ENCODE measurements around the gene BCO1. TPM values are rescaled to one million over a fixed set of nuclear protein-coding genes. Genes with fewer than 3 reads are reported as not detected.

BCO1 gene
- total and polyA plus RNA-seq, 4 donors, result 0.11 to 0.50 (median 0.29) TPM

DNA sequence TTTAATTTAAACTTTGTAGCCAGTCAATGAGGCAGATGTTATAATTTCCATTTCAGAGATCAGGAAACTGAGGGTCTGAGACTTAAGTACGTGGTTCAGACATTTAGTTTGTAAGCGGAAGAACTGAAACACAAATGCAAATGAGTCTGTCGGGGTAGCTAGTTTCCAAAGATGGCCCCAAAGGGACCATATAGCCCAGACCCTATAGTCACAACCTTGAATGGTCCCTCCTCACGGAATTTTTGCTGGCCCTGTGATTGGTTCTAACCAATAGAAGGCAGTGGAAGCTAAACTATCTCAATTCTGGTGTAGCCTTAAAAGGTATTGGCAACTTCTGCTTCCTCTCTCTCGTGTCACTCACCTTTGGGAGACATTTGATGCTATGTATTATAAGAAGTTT, 7.5 kb upstream of the BCO1 start:
- H3K4me3 ChIP-seq (ENCODE audit: low read depth in 1 of 3, low read length in 3 of 3), result no peak overlapping the region
- H3K27me3 ChIP-seq (ENCODE audit: control insufficient read depth in 4 of 4, insufficient read depth in 4 of 4, low read length in 3 of 4), result no peaks in the 10 kb centered on the region
- WGBS, result 69% methylated on average over 5 of the region's 5 CpGs
- TF ChIP-seq RXRA (IDR thresholded peaks at IDR 0.05), result no peak
- TF ChIP-seq, protein P1, sequence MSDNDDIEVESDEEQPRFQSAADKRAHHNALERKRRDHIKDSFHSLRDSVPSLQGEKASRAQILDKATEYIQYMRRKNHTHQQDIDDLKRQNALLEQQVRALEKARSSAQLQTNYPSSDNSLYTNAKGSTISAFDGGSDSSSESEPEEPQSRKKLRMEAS (IDR thresholded peaks at IDR 0.05), result no peak
- TF ChIP-seq EGR1 (IDR thresholded peaks at IDR 0.05; ENCODE audit: low read depth in 2 of 2), result no peak
- TF ChIP-seq HNF4A (conservative IDR thresholded peaks at IDR 0.05), result no peak
- no peak for TF ChIP-seq RAD21 (IDR thresholded peaks at IDR 0.05)
- no peak for TF ChIP-seq SP1 (IDR thresholded peaks at IDR 0.05)
- TF ChIP-seq YY1 (IDR thresholded peaks at IDR 0.05), result no peak
- TF ChIP-seq FOXA1 (IDR thresholded peaks at IDR 0.05), result no peak
- TF ChIP-seq, protein P2, sequence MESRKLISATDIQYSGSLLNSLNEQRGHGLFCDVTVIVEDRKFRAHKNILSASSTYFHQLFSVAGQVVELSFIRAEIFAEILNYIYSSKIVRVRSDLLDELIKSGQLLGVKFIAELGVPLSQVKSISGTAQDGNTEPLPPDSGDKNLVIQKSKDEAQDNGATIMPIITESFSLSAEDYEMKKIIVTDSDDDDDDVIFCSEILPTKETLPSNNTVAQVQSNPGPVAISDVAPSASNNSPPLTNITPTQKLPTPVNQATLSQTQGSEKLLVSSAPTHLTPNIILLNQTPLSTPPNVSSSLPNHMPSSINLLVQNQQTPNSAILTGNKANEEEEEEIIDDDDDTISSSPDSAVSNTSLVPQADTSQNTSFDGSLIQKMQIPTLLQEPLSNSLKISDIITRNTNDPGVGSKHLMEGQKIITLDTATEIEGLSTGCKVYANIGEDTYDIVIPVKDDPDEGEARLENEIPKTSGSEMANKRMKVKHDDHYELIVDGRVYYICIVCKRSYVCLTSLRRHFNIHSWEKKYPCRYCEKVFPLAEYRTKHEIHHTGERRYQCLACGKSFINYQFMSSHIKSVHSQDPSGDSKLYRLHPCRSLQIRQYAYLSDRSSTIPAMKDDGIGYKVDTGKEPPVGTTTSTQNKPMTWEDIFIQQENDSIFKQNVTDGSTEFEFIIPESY (IDR thresholded peaks at IDR 0.05), result no peak
- no peak for TF ChIP-seq TAF1 (conservative IDR thresholded peaks at IDR 0.05)
- H3K4me1 ChIP-seq (ENCODE audit: control insufficient read depth in 4 of 4, insufficient read depth in 4 of 4, low read length in 3 of 4), result no peaks in the 10 kb centered on the region
- H3K9me3 ChIP-seq (ENCODE audit: control insufficient read depth in 4 of 4, low read length in 3 of 4), result no peaks in the 10 kb centered on the region
- no peak for DNase-seq (ENCODE audit: low spot score)
- no peaks in the 10 kb centered on the region for H3K36me3 ChIP-seq (ENCODE audit: control insufficient read depth in 4 of 4, insufficient read depth in 3 of 4, low read depth in 1 of 4, low read length in 3 of 4)
- H3K9ac ChIP-seq (ENCODE audit: low read depth in 1 of 2, low read length in 2 of 2), result no peak overlapping the region
- H3K27ac ChIP-seq (ENCODE audit: low read depth in 1 of 2, low read length in 2 of 2), result no peak overlapping the region

DNA sequence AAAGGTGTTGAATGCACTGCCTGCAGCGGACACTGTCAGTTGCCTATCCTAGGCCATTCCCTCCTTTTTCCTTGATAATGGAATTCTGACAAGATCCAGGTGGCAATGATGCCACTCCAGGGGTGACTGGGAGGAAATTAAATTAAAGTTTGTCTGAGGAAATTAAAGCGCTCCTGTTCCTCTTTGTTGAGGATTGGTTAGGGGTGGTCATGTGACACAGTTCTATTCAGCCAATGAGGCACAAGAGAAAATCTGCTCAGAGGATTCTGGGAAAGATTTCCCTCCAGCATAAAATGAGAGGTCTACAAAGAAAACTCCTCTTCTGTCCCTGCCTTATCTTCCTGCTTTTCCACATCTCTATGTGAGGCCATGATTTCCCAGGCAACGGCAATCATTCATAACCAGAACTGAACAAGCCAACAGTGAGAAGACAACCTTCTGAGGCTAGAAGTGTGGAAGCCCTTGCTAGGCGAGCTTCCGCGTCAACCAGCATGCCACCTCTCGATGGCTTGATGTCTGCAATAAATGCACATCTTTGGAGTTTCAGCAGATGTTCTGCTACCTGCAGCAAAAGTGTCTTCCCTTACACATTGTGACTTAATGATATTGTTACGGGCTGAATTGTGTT, 5.6 kb upstream of the BCO1 start:
- Histone ChIP-seq H3K27me3 (ENCODE audit: control insufficient read depth in 4 of 4, insufficient read depth in 4 of 4, low read length in 3 of 4) (no peaks in the 10 kb centered on the region), H3K4me3 (ENCODE audit: low read depth in 1 of 3, low read length in 3 of 3) (no peak overlapping the region), H3K9ac (ENCODE audit: low read depth in 1 of 2, low read length in 2 of 2) (no peak overlapping the region), H3K27ac (ENCODE audit: low read depth in 1 of 2, low read length in 2 of 2) (no peak overlapping the region), H3K9me3 (ENCODE audit: control insufficient read depth in 4 of 4, low read length in 3 of 4) (no peaks in the 10 kb centered on the region), H3K36me3 (ENCODE audit: control insufficient read depth in 4 of 4, insufficient read depth in 3 of 4, low read depth in 1 of 4, low read length in 3 of 4) (no peaks in the 10 kb centered on the region), H3K4me1 (ENCODE audit: control insufficient read depth in 4 of 4, insufficient read depth in 4 of 4, low read length in 3 of 4) (peaks cover 3 to 6% (median 5%) of the 10 kb centered on the region in 4 donors)
- WGBS, result 92% methylated on average over 8 of the region's 8 CpGs
- TF ChIP-seq, protein P3, sequence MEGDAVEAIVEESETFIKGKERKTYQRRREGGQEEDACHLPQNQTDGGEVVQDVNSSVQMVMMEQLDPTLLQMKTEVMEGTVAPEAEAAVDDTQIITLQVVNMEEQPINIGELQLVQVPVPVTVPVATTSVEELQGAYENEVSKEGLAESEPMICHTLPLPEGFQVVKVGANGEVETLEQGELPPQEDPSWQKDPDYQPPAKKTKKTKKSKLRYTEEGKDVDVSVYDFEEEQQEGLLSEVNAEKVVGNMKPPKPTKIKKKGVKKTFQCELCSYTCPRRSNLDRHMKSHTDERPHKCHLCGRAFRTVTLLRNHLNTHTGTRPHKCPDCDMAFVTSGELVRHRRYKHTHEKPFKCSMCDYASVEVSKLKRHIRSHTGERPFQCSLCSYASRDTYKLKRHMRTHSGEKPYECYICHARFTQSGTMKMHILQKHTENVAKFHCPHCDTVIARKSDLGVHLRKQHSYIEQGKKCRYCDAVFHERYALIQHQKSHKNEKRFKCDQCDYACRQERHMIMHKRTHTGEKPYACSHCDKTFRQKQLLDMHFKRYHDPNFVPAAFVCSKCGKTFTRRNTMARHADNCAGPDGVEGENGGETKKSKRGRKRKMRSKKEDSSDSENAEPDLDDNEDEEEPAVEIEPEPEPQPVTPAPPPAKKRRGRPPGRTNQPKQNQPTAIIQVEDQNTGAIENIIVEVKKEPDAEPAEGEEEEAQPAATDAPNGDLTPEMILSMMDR (IDR thresholded peaks at IDR 0.05; ENCODE audit: low read depth, low read length, missing input control), result no peak
- TF ChIP-seq, protein P4, sequence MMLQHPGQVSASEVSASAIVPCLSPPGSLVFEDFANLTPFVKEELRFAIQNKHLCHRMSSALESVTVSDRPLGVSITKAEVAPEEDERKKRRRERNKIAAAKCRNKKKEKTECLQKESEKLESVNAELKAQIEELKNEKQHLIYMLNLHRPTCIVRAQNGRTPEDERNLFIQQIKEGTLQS (IDR thresholded peaks at IDR 0.05), result no peak
- TF ChIP-seq, protein P1 (IDR thresholded peaks at IDR 0.05), result no peak
- TF ChIP-seq GABPA (IDR thresholded peaks at IDR 0.05 in 1 of 2, conservative IDR thresholded peaks at IDR 0.05 in 1 of 2), result no peak
- no peak for TF ChIP-seq NR2F2 (IDR thresholded peaks at IDR 0.05)
- TF ChIP-seq SP1 (IDR thresholded peaks at IDR 0.05), result no peak
- TF ChIP-seq EGR1 (IDR thresholded peaks at IDR 0.05; ENCODE audit: low read depth in 2 of 2), result no peak
- TF ChIP-seq YY1 (IDR thresholded peaks at IDR 0.05), result no peak
- TF ChIP-seq FOXA1 (IDR thresholded peaks at IDR 0.05), result no peak
- TF ChIP-seq HNF4G (IDR thresholded peaks at IDR 0.05), result no peak
- TF ChIP-seq, protein P5, sequence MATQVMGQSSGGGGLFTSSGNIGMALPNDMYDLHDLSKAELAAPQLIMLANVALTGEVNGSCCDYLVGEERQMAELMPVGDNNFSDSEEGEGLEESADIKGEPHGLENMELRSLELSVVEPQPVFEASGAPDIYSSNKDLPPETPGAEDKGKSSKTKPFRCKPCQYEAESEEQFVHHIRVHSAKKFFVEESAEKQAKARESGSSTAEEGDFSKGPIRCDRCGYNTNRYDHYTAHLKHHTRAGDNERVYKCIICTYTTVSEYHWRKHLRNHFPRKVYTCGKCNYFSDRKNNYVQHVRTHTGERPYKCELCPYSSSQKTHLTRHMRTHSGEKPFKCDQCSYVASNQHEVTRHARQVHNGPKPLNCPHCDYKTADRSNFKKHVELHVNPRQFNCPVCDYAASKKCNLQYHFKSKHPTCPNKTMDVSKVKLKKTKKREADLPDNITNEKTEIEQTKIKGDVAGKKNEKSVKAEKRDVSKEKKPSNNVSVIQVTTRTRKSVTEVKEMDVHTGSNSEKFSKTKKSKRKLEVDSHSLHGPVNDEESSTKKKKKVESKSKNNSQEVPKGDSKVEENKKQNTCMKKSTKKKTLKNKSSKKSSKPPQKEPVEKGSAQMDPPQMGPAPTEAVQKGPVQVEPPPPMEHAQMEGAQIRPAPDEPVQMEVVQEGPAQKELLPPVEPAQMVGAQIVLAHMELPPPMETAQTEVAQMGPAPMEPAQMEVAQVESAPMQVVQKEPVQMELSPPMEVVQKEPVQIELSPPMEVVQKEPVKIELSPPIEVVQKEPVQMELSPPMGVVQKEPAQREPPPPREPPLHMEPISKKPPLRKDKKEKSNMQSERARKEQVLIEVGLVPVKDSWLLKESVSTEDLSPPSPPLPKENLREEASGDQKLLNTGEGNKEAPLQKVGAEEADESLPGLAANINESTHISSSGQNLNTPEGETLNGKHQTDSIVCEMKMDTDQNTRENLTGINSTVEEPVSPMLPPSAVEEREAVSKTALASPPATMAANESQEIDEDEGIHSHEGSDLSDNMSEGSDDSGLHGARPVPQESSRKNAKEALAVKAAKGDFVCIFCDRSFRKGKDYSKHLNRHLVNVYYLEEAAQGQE (IDR thresholded peaks at IDR 0.05), result no peak
- no peak for TF ChIP-seq RXRA (IDR thresholded peaks at IDR 0.05)
- no peak for TF ChIP-seq HNF4A (conservative IDR thresholded peaks at IDR 0.05)
- no peak for TF ChIP-seq RAD21 (IDR thresholded peaks at IDR 0.05)
- no peak for TF ChIP-seq JUND (IDR thresholded peaks at IDR 0.05)
- no peak for TF ChIP-seq TAF1 (conservative IDR thresholded peaks at IDR 0.05)
- no peak for TF ChIP-seq FOXA2 (IDR thresholded peaks at IDR 0.05)
- TF ChIP-seq, protein P2 (IDR thresholded peaks at IDR 0.05), result no peak
- DNase-seq (ENCODE audit: low spot score), result no peak

All from liver (tissue), 9 donors.